Measurements from ENCODE around the gene MORC2. TPM values are rescaled to one million over a fixed set of nuclear protein-coding genes. Genes with fewer than 3 reads are reported as not detected.

MORC2 gene
- total RNA-seq, 1 experiment from 2014 or later, result 60.3 TPM

DNA sequence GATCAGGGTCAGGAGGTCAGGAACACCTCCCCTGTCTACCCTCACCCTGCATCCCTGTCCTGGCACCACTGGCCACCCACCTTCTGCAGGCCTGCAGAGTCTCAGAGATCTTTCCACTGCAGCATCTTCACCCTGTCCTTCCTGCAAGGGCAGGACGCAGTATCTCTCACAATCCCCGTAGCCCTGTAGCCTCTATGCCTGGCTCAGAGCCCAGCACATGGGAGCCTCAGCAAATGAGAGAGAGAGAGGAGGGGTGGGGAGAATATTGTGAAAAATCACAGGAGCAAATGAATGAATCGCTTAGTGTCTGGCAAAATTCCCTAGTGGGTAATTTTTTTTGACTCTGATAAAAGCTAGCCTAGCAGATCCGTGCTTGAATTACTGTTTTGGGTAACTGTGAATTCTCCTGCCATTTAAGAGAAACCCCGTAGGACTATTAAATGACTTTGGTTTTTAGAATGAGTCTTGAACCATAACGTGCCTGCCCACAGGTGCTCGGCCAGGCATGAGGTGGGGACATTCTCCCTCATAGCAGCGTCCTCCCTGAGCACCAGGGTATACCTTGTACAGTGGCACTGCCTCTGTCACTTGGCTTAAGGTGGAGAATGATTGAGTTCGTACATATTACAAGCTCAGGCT lies 91.5 kb downstream of the MORC2 start:
- no peaks in the 10 kb centered on the region for H3K36me3 ChIP-seq (ENCODE audit: insufficient read depth, low read length, poor library complexity, severe bottlenecking)
- H3K4me1 ChIP-seq (ENCODE audit: insufficient read depth, low read length, poor library complexity, severe bottlenecking), result peaks cover 22% of the 10 kb centered on the region
- ChIA-PET CTCF (no interaction called here), POLR2A (ENCODE audit: low non-redundant PET) (interaction anchor here (0.5 kb wide), 1 partner anchor 23 kb away, joined by 6 read pairs; no protein-coding TSS in a partner anchor)
- peak; percentile 57 for DNase-seq (ENCODE audit: low spot score)
- H3K4me3 ChIP-seq (ENCODE audit: low read depth, low read length, poor library complexity, severe bottlenecking), result no peak overlapping the region
- no peaks in the 10 kb centered on the region for H3K9me3 ChIP-seq (ENCODE audit: low read depth, low read length, poor library complexity, severe bottlenecking)
- intact Hi-C loops (cut with micrococcal nuclease; ENCODE audit: unreplicated experiment), result no loop called here
- no peak overlapping the region for H3K27ac ChIP-seq (ENCODE audit: low read depth, low read length, poor library complexity, severe bottlenecking)
- TF ChIP-seq EZH2 (IDR thresholded peaks at IDR 0.05; ENCODE audit: borderline replicate concordance, low read depth, low read length, poor library complexity, severe bottlenecking), result no peak
- TF ChIP-seq, protein P1, sequence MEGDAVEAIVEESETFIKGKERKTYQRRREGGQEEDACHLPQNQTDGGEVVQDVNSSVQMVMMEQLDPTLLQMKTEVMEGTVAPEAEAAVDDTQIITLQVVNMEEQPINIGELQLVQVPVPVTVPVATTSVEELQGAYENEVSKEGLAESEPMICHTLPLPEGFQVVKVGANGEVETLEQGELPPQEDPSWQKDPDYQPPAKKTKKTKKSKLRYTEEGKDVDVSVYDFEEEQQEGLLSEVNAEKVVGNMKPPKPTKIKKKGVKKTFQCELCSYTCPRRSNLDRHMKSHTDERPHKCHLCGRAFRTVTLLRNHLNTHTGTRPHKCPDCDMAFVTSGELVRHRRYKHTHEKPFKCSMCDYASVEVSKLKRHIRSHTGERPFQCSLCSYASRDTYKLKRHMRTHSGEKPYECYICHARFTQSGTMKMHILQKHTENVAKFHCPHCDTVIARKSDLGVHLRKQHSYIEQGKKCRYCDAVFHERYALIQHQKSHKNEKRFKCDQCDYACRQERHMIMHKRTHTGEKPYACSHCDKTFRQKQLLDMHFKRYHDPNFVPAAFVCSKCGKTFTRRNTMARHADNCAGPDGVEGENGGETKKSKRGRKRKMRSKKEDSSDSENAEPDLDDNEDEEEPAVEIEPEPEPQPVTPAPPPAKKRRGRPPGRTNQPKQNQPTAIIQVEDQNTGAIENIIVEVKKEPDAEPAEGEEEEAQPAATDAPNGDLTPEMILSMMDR (conservative IDR thresholded peaks at IDR 0.05; ENCODE audit: low read depth, low read length), result no peak
- H3K27me3 ChIP-seq (replicated peaks; ENCODE audit: insufficient read depth, low read depth, low read length, poor library complexity), result no peaks in the 10 kb centered on the region
- no TSS peak for BruUV-seq (replicated peaks)

GRCh38 chr22:30876221-30876751 lies 92.3 kb downstream of the MORC2 start:
- intact Hi-C loops (cut with micrococcal nuclease; ENCODE audit: unreplicated experiment), result no loop called here
- Histone ChIP-seq H3K9me3 (ENCODE audit: low read depth, low read length, poor library complexity, severe bottlenecking) (no peaks in the 10 kb centered on the region), H3K36me3 (ENCODE audit: insufficient read depth, low read length, poor library complexity, severe bottlenecking) (no peaks in the 10 kb centered on the region), H3K27me3 (replicated peaks; ENCODE audit: insufficient read depth, low read depth, low read length, poor library complexity) (no peaks in the 10 kb centered on the region), H3K4me3 (ENCODE audit: low read depth, low read length, poor library complexity, severe bottlenecking) (no peak overlapping the region), H3K27ac (ENCODE audit: low read depth, low read length, poor library complexity, severe bottlenecking) (no peak overlapping the region), H3K4me1 (ENCODE audit: insufficient read depth, low read length, poor library complexity, severe bottlenecking) (peaks cover 15% of the 10 kb centered on the region)
- no peak for DNase-seq (ENCODE audit: low spot score)
- CTCF ChIA-PET, result no interaction called here
- no peak for TF ChIP-seq EZH2 (IDR thresholded peaks at IDR 0.05; ENCODE audit: borderline replicate concordance, low read depth, low read length, poor library complexity, severe bottlenecking)
- TF ChIP-seq, protein P1 (conservative IDR thresholded peaks at IDR 0.05; ENCODE audit: low read depth, low read length), result no peak
- POLR2A ChIA-PET (ENCODE audit: low non-redundant PET), result no interaction called here
- no TSS peak for BruUV-seq (replicated peaks)

- H3K9me3 ChIP-seq (ENCODE audit: low read depth, low read length, poor library complexity, severe bottlenecking), result no peaks in the 10 kb centered on the region
- no peak for DNase-seq (ENCODE audit: low spot score)
- H3K27me3 ChIP-seq (replicated peaks; ENCODE audit: insufficient read depth, low read depth, low read length, poor library complexity), result no peaks in the 10 kb centered on the region
- CTCF ChIA-PET, result no interaction called here
- TF ChIP-seq EZH2 (IDR thresholded peaks at IDR 0.05; ENCODE audit: borderline replicate concordance, low read depth, low read length, poor library complexity, severe bottlenecking), result no peak
- TF ChIP-seq, protein P1 (conservative IDR thresholded peaks at IDR 0.05; ENCODE audit: low read depth, low read length), result no peak
- intact Hi-C loops (cut with micrococcal nuclease; ENCODE audit: unreplicated experiment), result no loop called here
- POLR2A ChIA-PET (ENCODE audit: low non-redundant PET), result no interaction called here
- no peaks in the 10 kb centered on the region for H3K36me3 ChIP-seq (ENCODE audit: insufficient read depth, low read length, poor library complexity, severe bottlenecking)
- H3K4me1 ChIP-seq (ENCODE audit: insufficient read depth, low read length, poor library complexity, severe bottlenecking), result peaks cover 11% of the 10 kb centered on the region
- BruUV-seq (replicated peaks), result no TSS peak
- H3K27ac ChIP-seq (ENCODE audit: low read depth, low read length, poor library complexity, severe bottlenecking), result no peak overlapping the region
- H3K4me3 ChIP-seq (ENCODE audit: low read depth, low read length, poor library complexity, severe bottlenecking), result no peak overlapping the region
Measured at GRCh38 chr22:30875481-30876215, 92.9 kb downstream of the MORC2 start.

Other genes with a start within 250 kb of the MORC2 start
- 65.8 and 70.0 TPM in 2 replicates for gene TUG1, start 491 bp upstream of the MORC2 start, total RNA-seq (2021)
- gene SMTN, start 112.5 kb upstream of the MORC2 start, total RNA-seq (2021), result 40.0 and 43.7 TPM in 2 replicates
- 3.2 and 5.0 TPM in 2 replicates for gene SELENOM, start 138.8 kb upstream of the MORC2 start, total RNA-seq (2021)
- gene INPP5J, start 154.2 kb upstream of the MORC2 start, total RNA-seq (2021), result 4.6 and 4.8 TPM in 2 replicates
- gene PLA2G3, start 171.7 kb upstream of the MORC2 start, total RNA-seq (2021), result 20.4 and 21.5 TPM in 2 replicates
- 28.2 and 31.8 TPM in 2 replicates for gene RNF185, start 191.4 kb upstream of the MORC2 start, total RNA-seq (2021)
- 27.9 and 33.4 TPM in 2 replicates for gene LIMK2, start 243.5 kb upstream of the MORC2 start, total RNA-seq (2021)

All from A673 (cell line).